ENCODE results near the gene CACNG7. TPM values are rescaled to one million over a fixed set of nuclear protein-coding genes. Genes with fewer than 3 reads are reported as not detected.

CACNG7 gene
- total RNA-seq, 1 experiment from 2014 or later, result 22.7 TPM

DNA sequence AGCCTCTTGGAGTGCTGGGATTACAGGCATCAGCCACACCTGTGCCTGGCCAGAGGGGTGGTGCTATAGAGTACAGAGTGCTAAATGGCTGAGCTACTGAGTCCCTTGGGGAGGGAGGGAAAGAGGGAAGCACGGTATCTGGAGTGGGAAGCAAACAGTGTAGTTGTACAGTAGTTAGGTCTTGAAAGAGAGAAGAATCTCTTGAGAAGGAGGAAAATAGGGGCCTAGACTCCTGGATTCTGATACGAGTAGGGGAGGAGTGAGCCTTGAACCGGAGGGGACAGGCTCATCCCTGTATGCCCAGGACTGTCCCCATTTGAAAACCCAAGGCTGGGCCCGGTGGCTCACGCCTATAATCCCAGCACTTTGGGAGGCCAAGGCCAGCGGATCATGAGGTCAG lies 36.3 kb upstream of the CACNG7 start:
- peaks cover 8% of the 10 kb centered on the region for H3K23me2 ChIP-seq (ENCODE audit: insufficient read length, low read depth, low read length, poor library complexity, severe bottlenecking)
- H3K9me3 ChIP-seq (ENCODE audit: control insufficient read depth, low read depth, low read length), result no peaks in the 10 kb centered on the region
- H2AFZ ChIP-seq (ENCODE audit: low read length), result no peak overlapping the region
- no peak overlapping the region for H2BK5ac ChIP-seq (ENCODE audit: insufficient read length, low read length)
- Mint-ChIP-seq H3K4me3 (no peak overlapping the region; a peak in 1 of 5 replicates), H3K9me3 (no peaks in the 10 kb centered on the region), H3K27ac (peak overlapping the region in 1 of 3 experiments; percentile 74; a peak in 1 of 7 replicates), H3K4me1 (peaks cover 24 to 36% of the 10 kb centered on the region in 2 experiments), H3K36me3 (ENCODE audit: insufficient read depth in 1 of 3, low read depth in 3 of 3) (peaks cover 31 to 49% (median 48%) of the 10 kb centered on the region in 3 experiments; a peak in 6 of 7 replicates), H3K27me3 (ENCODE audit: low read depth) (no peaks in the 10 kb centered on the region; the same call in 1 of the 2 replicates)
- no peak overlapping the region for H2BK20ac ChIP-seq (ENCODE audit: low read depth, low read length, poor library complexity, severe bottlenecking)
- no peak overlapping the region for H3K56ac ChIP-seq (ENCODE audit: insufficient read length, low read depth, low read length)
- H3K79me1 ChIP-seq (ENCODE audit: insufficient read depth, low read depth, low read length, poor library complexity, severe bottlenecking), result no peaks in the 10 kb centered on the region
- no peak for DNase-seq
- H3K9ac ChIP-seq (ENCODE audit: extremely low read depth, insufficient read length, low read length), result no peak overlapping the region
- H3K4me2 ChIP-seq (ENCODE audit: insufficient read depth, insufficient read length, low read length), result no peak overlapping the region
- no peak overlapping the region for H4K91ac ChIP-seq (ENCODE audit: insufficient read length, low read depth, low read length)
- no peak overlapping the region for H2AK5ac ChIP-seq (ENCODE audit: insufficient read length, low read length)
- no CpG with 5 or more reads among the region's 6 CpGs for WGBS (ENCODE audit: extremely low coverage, insufficient read length, low lambda C conversion rate)
- H3K4ac ChIP-seq (ENCODE audit: low read depth, low read length), result no peak overlapping the region
- no peaks in the 10 kb centered on the region for H3K4me1 ChIP-seq (ENCODE audit: insufficient read depth, low read length)
- no peak overlapping the region for H2BK12ac ChIP-seq (ENCODE audit: insufficient read length, low read depth, low read length)
- no peaks in the 10 kb centered on the region for H3K27me3 ChIP-seq (ENCODE audit: insufficient read depth, low read length)
- H3K18ac ChIP-seq (ENCODE audit: insufficient read length, low read depth, low read length), result no peak overlapping the region
- no peak overlapping the region for H3K27ac ChIP-seq (ENCODE audit: insufficient read length, low read depth, low read length)
- H3K79me2 ChIP-seq (ENCODE audit: insufficient read depth, low read length), result peaks cover 2% of the 10 kb centered on the region; the same call in 1 of the 2 replicates
- no peak overlapping the region for H4K8ac ChIP-seq (replicated peaks; ENCODE audit: insufficient read length, low read depth, low read length)
- no peak overlapping the region for H3T11ph ChIP-seq (ENCODE audit: low read length)
- no peak overlapping the region for H2BK15ac ChIP-seq (ENCODE audit: low read depth, low read length)
- H4K5ac ChIP-seq (ENCODE audit: insufficient read length, low read depth, low read length), result no peak overlapping the region
- no peaks in the 10 kb centered on the region for H4K20me1 ChIP-seq (ENCODE audit: control insufficient read depth, insufficient read depth, insufficient read length)
- H2BK120ac ChIP-seq (ENCODE audit: low read depth, low read length, poor library complexity, severe bottlenecking), result no peak overlapping the region
- H3K14ac ChIP-seq (ENCODE audit: insufficient read depth, low read length), result no peak overlapping the region
- TF ChIP-seq, protein P1, sequence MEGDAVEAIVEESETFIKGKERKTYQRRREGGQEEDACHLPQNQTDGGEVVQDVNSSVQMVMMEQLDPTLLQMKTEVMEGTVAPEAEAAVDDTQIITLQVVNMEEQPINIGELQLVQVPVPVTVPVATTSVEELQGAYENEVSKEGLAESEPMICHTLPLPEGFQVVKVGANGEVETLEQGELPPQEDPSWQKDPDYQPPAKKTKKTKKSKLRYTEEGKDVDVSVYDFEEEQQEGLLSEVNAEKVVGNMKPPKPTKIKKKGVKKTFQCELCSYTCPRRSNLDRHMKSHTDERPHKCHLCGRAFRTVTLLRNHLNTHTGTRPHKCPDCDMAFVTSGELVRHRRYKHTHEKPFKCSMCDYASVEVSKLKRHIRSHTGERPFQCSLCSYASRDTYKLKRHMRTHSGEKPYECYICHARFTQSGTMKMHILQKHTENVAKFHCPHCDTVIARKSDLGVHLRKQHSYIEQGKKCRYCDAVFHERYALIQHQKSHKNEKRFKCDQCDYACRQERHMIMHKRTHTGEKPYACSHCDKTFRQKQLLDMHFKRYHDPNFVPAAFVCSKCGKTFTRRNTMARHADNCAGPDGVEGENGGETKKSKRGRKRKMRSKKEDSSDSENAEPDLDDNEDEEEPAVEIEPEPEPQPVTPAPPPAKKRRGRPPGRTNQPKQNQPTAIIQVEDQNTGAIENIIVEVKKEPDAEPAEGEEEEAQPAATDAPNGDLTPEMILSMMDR (conservative IDR thresholded peaks at IDR 0.05), result no peak
- no peak overlapping the region for H3K23ac ChIP-seq (ENCODE audit: insufficient read length, low read depth, low read length)
